ENCODE results near the gene DFFB. TPM values are rescaled to one million over a fixed set of nuclear protein-coding genes. Genes with fewer than 3 reads are reported as not detected.
"Not testable (repeated sequence)": the region's sequence is repeated elsewhere in the genome, so short reads cannot be mapped to it uniquely, and the experiment has no call there.

The DFFB gene
- total RNA-seq, 1 experiment from 2014 or later: 7.6 TPM

GRCh38 chr1:3915551-3916121 lies 58.4 kb downstream of the DFFB start:
- in situ Hi-C loops (cut with HindIII; ENCODE audit: low sequenced_read_pairs): no loop called here

GRCh38 chr1:3917761-3918160 lies 60.5 kb downstream of the DFFB start:
- in situ Hi-C loops (cut with HindIII; ENCODE audit: low sequenced_read_pairs): no loop called here
- no peak for DNase-seq (ENCODE audit: low spot score)

More at GRCh38 chr1:3915551-3916121, 58.4 kb downstream of the DFFB start:
- no peak for DNase-seq (ENCODE audit: low spot score)

DNA sequence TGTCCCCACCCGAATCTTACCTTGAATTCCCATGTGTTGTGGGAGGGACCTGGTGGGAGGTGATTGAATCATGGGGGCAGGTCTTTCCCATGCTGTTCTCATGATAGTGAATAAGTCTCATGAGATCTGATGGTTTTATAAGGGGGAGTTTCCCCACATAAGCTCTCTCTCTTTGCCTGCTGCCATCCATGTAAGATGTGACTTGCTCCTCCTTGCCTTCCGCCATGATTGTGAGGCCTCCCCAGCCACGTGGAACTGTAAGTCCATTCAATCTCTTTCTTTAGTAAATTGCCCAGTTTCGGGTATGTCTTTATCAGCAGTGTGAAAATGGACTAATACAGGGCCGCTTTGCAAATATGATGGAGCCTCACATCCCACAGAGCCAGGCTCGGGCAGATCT lies 61.1 kb downstream of the DFFB start:
- in situ Hi-C loops (cut with HindIII; ENCODE audit: low sequenced_read_pairs); DNase-seq (ENCODE audit: low spot score): not testable (repeated sequence)

DNA sequence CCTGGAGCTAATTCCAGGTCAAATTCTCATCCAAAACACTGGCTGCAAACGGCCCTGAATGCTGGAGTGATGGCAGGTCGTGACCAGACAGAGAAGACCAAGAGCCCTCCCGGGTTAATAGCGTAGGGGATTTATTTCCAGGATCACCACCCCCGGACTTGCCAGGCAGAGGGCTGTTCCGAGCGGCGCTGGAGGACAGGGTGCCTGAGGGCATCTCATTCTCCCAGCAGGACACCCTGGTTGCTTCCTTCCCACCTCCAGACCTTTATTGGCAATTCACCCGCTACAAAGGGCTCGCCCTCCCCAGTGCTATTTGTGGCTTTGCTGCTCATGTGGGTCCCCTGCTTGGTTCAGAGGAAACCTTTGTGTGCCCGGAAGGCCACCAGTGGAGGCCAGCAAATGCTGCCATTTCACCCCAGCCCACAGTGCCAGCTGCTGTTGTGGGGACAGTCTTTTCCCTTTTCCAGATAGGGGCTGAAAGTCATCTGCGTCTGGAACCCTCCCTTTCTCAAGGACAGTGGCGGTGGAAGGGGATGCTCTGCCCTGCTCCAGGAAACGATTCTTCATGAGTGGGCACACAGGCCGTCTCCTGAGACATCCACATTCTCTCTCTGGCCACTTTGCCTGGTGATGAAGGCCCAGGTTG lies 61.8 kb downstream of the DFFB start:
- DNase-seq (ENCODE audit: low spot score): no peak
- in situ Hi-C loops (cut with HindIII; ENCODE audit: low sequenced_read_pairs): no loop called here

DNA sequence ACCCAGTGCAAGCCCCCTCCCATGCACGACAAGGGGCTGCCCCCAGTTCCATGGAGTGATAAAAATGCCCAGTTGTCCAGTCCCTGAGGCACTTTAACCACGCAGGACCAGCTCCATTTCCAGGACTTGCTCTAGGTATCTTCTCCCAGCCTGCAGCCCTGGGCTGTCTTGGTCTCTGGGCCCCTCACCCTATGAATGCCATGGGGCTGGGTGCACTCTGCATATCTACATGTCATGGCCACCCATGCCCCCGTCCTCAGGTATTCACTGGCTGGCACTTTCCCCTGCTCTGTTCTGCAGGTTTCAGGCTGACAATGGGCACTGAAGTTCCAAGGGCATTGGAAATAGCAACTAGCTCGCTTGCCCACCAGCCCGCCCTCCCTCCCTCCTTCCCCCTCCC lies 62.4 kb downstream of the DFFB start:
- in situ Hi-C loops (cut with HindIII; ENCODE audit: low sequenced_read_pairs): no loop called here
- no peak for DNase-seq (ENCODE audit: low spot score)

- no peak for DNase-seq (ENCODE audit: low spot score)
- in situ Hi-C loops (cut with HindIII; ENCODE audit: low sequenced_read_pairs): no loop called here
These were observed 64.5 kb downstream of the DFFB start for GRCh38 chr1:3921765-3922164.

GRCh38 chr1:3922201-3922725 lies 65.0 kb downstream of the DFFB start:
- in situ Hi-C loops (cut with HindIII; ENCODE audit: low sequenced_read_pairs): no loop called here
- no peak for DNase-seq (ENCODE audit: low spot score)

- no peak for DNase-seq (ENCODE audit: low spot score)
- in situ Hi-C loops (cut with HindIII; ENCODE audit: low sequenced_read_pairs): no loop called here
These were observed 65.6 kb downstream of the DFFB start for GRCh38 chr1:3922851-3923250.

- no peak for DNase-seq (ENCODE audit: low spot score)
- in situ Hi-C loops (cut with HindIII; ENCODE audit: low sequenced_read_pairs): no loop called here
These were observed 66.3 kb downstream of the DFFB start for GRCh38 chr1:3923378-3924185.

GRCh38 chr1:3924186-3924824 lies 67.0 kb downstream of the DFFB start:
- DNase-seq (ENCODE audit: low spot score): no peak
- in situ Hi-C loops (cut with HindIII; ENCODE audit: low sequenced_read_pairs): no loop called here

- in situ Hi-C loops (cut with HindIII; ENCODE audit: low sequenced_read_pairs): no loop called here
- no peak for DNase-seq (ENCODE audit: low spot score)
These were observed 67.5 kb downstream of the DFFB start for GRCh38 chr1:3924825-3925220.

DNA sequence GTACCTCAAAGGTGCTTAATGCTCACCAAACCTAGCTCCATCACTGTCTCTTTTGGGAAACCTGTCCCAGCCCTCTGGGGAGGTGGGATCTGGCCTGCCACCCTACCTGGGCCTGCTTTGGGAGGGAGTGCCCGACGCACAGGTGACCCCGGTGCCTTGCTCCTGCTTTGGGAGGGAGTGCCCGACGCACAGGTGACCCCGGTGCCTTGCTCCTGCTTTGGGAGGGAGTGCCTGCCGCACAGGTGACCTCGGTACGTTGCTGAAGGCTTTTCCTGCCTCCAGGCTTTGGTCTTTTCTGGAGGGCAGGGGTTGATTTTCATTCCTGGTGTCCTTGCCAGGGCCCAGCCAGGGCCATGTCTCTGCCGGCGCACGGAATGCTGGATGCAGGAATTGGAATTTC lies 68.0 kb downstream of the DFFB start:
- DNase-seq (ENCODE audit: low spot score): no peak
- in situ Hi-C loops (cut with HindIII; ENCODE audit: low sequenced_read_pairs): no loop called here

GRCh38 chr1:3925762-3926161 lies 68.5 kb downstream of the DFFB start:
- in situ Hi-C loops (cut with HindIII; ENCODE audit: low sequenced_read_pairs): no loop called here
- DNase-seq (ENCODE audit: low spot score): no peak

DNA sequence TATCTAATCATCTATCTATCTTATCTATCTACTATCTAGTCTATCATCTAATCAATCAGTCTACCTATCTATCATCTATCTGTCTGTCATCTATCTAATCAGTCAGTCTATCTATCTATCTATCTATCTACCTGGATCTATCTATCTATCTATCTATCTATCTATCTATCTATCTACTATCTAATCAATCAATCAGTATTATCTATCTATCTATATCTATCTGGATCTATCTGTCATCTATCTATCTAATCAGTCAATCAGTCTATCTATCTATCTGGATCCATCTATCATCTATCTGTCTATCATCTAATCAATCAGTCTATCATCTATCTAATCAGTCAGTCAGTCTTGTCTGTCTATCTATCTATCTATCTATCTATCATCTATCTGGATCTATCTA lies 69.7 kb downstream of the DFFB start:
- in situ Hi-C loops (cut with HindIII; ENCODE audit: low sequenced_read_pairs): no loop called here
- DNase-seq (ENCODE audit: low spot score): no peak

DNA sequence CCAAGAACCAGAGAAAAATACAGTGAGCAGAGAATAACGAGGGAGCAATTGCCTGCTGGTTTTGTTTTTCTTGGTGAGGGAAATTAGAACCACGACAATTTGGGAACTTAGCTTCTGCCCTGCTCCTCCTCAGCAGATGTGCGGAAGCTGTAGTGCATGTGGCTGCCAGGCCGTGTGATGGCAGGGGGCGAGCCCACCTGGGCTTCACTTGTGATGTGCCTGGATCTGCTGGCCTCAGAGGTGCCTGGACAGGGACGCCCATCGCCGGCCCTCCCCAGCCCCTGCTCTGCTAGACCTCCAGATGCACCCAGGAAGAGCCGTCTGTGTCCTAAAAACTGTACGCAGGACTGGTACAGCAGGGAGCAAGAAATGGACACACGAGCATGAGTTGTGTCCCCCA lies 71.3 kb downstream of the DFFB start:
- in situ Hi-C loops (cut with HindIII; ENCODE audit: low sequenced_read_pairs): no loop called here
- no peak for DNase-seq (ENCODE audit: low spot score)

DNA sequence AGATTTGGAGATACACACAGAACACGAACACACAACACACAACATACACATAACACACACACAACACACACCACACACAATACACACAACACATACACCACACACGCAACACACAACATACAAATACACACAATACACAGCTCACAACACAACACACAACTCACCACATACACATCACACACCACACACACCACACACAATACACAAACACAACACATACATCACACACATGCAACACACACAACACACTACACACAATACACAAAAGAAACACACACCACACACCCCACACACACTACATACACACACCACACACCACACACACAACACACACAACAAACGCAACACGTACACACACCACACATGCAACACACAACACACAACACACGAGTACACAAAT lies 71.8 kb downstream of the DFFB start:
- in situ Hi-C loops (cut with HindIII; ENCODE audit: low sequenced_read_pairs): no loop called here
- DNase-seq (ENCODE audit: low spot score): no peak

DNA sequence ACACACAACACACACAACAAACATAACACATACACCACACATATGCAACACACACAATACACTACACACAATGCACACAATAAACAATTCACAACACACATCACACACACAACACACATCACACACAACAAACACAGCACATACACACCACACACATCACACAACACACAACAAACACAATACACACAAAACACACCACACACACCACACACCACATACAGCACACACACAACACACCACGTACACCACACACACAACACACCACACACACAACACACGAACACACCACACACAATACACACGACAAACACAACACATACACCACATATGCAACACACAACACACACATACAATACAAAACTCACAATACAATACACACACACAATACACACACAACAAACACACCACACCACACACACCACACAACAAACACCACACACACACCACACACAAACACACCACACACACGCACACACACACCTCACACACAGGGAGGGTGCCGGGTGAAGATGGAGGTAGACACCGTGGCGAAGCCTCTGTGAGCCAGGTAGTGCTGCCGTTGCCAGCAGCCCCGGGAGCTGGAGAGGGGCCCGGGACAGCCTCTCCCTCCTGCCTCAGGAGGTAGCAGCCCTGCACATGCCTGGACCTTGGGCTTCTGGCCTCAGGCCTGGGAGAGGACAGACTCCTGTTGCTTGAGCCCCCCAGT lies 73.2 kb downstream of the DFFB start:
- DNase-seq (ENCODE audit: low spot score): no peak
- in situ Hi-C loops (cut with HindIII; ENCODE audit: low sequenced_read_pairs): no loop called here

DNA sequence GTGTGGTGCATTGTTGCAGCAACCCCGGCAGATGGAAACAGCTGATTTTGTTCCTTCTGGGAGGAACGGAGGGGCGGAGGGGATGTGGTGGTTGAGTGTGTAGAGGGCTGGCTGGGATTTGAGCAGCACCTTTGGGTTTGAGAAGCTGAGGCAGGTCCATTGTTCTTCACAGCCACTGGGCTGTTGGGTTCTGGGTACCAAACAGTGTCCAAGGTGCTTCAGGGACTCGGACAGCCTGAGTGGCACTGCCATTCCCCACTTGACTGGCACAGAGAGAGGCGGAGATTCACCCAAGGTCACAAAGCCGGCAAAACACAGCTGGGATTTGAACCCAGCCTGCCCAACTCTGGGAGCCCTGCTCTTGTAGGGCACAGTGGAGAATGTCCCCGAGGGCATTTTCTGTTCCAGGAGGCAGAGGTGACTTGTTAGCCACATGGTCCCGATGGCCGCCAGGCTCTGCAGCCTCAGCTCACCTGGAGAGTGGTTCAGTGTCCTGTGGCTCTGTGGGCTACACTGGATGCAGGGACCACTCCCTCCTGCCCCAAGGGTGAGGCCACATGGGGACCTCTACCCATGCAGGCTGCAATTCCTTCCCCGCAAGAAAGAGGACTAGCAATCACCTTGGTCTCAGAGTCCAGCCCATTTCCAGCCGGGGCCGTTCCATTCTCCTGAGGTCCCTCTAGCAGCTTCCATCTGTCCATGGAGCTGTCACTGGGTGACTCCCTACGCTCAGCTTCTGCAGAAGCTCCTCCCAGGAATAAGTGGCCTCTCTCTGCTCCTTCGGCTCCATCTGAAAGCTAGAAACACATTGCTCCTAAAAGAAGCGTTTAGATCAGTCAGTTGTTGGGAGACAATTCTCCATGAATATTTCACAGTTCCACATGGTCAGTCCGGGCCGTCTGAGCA lies 74.0 kb downstream of the DFFB start:
- DNase-seq (ENCODE audit: low spot score): no peak
- in situ Hi-C loops (cut with HindIII; ENCODE audit: low sequenced_read_pairs): no loop called here
